ENCODE data around the gene SPAG6. TPM values are rescaled to one million over a fixed set of nuclear protein-coding genes. Genes with fewer than 3 reads are reported as not detected.
A peak's percentile ranks its signal among the peaks of the same experiment; 100 is the strongest.

Gene SPAG6
- total and polyA plus RNA-seq, 9 of the 15 experiments (the other 6 are each of a cell fraction or from before 2014, with no cell fraction given), result 3.5 to 23.1 (median 11.8) TPM

DNA sequence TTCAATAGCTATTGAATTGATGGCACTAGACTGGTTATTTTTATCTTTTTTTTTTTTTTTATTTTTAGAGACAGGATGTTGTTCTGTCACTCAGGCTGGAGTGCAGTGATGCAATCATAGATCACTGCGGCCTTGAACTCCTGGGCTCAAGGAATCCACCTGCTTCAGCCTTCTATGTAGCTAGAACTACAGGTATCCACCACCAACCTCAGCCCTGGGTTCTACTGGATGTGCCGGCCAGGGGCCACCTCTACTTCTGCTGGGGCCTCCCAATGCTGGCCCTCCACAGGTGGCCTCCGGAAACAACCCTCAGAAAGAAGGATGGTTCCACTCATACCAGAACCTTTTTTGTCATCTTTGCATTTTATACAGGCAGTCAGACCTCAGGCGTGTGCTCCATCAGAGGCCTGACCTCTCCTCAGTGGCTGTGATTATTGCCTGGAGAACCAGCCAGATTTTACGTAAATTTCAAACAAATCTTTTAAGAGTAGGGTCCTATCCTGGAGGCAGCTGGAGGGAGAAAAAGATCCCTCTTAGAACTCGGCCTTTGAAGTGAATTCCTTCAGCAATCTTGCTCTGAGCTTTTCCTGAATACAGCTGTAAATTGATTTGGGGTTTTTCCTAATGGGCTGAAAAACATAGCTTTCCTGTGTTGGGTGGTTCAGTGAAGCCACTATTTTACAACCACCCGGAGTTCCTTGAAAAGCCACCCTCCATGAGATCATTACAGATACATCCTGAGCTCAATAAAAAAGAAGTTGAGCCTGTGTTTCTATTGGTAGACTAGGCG lies 110.0 kb downstream of the SPAG6 start (continued):
- TF ChIP-seq, protein P1, sequence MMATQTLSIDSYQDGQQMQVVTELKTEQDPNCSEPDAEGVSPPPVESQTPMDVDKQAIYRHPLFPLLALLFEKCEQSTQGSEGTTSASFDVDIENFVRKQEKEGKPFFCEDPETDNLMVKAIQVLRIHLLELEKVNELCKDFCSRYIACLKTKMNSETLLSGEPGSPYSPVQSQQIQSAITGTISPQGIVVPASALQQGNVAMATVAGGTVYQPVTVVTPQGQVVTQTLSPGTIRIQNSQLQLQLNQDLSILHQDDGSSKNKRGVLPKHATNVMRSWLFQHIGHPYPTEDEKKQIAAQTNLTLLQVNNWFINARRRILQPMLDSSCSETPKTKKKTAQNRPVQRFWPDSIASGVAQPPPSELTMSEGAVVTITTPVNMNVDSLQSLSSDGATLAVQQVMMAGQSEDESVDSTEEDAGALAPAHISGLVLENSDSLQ (IDR thresholded peaks at IDR 0.05), result peak; percentile 84
- TF ChIP-seq FOSL1 (tag; conservative IDR thresholded peaks at IDR 0.05) (0 out of 2 replicates have a peak, but pooled peaks have one; percentile 27), ARNT (IDR thresholded peaks at IDR 0.05) (no peak), ZNF79 (CRISPR knock-in tag; IDR thresholded peaks at IDR 0.05; ENCODE audit: low read depth) (no peak), TSC22D4 (tag; IDR thresholded peaks at IDR 0.05) (no peak), CEBPG (CRISPR knock-in tag; IDR thresholded peaks at IDR 0.05) (peak; percentile 68), CEBPG (tag; conservative IDR thresholded peaks at IDR 0.05 in 1 of 2, IDR thresholded peaks at IDR 0.05 in 1 of 2) (peak; percentile 74 to 84), SPI1 (IDR thresholded peaks at IDR 0.05; ENCODE audit: borderline replicate concordance, low read depth, low read length) (no peak), PTRF (tag; IDR thresholded peaks at IDR 0.05) (no peak), XRCC3 (IDR thresholded peaks at IDR 0.05) (no peak), DPF2 (IDR thresholded peaks at IDR 0.05) (0 out of 2 replicates have a peak, but pooled peaks have one; percentile 0), POLR2A (conservative IDR thresholded peaks at IDR 0.05) (no peak), FOXM1 (IDR thresholded peaks at IDR 0.05; ENCODE audit: low read depth) (no peak), FOXM1 (CRISPR knock-in tag; IDR thresholded peaks at IDR 0.05; ENCODE audit: low read depth) (no peak), ZNF384 (IDR thresholded peaks at IDR 0.05; ENCODE audit: low read depth, low read length) (0 out of 2 replicates have a peak, but pooled peaks have one; percentile 30)
- TF ChIP-seq, protein P2, sequence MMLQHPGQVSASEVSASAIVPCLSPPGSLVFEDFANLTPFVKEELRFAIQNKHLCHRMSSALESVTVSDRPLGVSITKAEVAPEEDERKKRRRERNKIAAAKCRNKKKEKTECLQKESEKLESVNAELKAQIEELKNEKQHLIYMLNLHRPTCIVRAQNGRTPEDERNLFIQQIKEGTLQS (IDR thresholded peaks at IDR 0.05), result peak; percentile 84
- TF ChIP-seq, protein P2 (CRISPR knock-in tag; conservative IDR thresholded peaks at IDR 0.05), result no peak
